GM21381 (cell line): Measurements from ENCODE around the gene OGT.
"Not testable (repeated sequence)": the region's sequence is repeated elsewhere in the genome, so short reads cannot be mapped to it uniquely, and the experiment has no call there.

Source experiments
- ATAC-seq: cut with Tn5 transposase; IDR thresholded peaks from one replicate; pipeline ENCODE4 v1.9.1; 2021; ENCODE audit warnings: mild to moderate bottlenecking, moderate library complexity; ENCODE audit not compliant: unreplicated experiment

The OGT gene

GRCh38 chrX:71532753-71533425 lies at the start of gene OGT:
Gene OGT, plus strand, starts transcription at chrX:71533104. Its CDS starts 196 bp downstream, at chrX:71533300.
- peak; percentile 82 for ATAC-seq

- no peak for ATAC-seq
These were observed 45.1 kb upstream of the OGT start for GRCh38 chrX:71487814-71488213.

DNA sequence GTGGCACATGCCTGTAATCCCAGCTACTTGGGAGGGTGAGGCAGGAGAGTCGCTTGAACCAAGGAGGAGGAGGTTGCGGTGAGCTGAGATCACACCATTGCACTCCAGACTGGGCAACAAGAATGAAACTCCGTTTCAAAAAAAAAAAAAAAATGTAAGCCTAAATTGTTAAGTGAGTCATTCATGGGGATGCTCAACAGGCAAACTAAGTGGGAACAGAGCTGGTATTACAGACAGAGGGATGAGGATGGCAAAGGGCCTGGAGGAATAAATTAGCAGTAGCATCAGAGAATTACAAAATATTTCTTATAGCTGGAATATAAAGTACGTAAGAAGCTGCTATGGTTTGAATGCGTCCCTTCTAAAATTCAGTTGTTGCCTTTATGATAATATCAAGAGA lies 43.4 kb upstream of the OGT start:
- ATAC-seq: no peak

DNA sequence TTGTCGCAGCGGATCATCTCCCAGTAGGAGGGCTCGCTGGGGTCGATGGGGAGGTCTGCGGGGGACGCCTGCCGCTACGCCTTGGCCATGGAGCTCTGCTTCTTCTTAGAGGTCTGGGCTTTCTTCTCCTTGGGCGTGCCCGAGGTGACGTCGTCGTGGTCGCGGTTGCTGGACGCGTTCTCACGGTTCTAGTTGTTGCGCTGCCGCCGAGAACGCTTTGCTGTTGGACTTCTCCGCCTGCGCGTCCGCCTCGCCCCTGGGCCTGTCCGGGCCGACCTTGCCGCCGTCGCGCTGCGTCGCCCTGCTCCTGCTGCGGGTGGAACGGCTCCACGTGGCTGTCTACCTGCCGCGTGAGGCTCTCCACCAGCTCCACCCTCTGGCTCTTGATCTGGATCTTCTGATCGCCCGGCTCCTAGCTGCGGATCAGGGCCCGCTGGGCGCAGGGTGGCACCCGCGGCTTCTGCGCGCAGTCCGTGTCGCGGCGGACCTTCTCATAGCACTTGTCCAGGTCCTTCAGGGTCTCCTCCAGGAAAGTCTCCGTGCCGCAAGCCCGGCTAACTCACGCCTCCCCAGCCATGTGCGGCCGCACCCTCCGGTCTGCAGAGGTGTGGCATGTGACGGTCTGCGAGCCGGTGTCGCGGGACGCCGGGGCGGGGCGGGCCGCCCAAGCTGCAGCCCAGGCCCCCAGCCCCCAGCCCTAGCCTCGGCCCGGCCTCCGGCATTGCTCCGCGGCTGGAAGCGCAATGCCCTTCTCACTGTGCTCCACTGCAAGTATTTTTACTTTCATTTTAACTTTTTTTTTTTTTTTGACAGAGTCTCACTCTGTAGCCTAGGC lies 40.5 kb upstream of the OGT start:
- ATAC-seq: peak; percentile 54

- ATAC-seq: no peak
These were observed 39.7 kb upstream of the OGT start for GRCh38 chrX:71493111-71493613.

GRCh38 chrX:71495979-71496378 lies 36.9 kb upstream of the OGT start:
- ATAC-seq: not testable (repeated sequence)

GRCh38 chrX:71496476-71496875 lies 36.4 kb upstream of the OGT start:
- no peak for ATAC-seq

DNA sequence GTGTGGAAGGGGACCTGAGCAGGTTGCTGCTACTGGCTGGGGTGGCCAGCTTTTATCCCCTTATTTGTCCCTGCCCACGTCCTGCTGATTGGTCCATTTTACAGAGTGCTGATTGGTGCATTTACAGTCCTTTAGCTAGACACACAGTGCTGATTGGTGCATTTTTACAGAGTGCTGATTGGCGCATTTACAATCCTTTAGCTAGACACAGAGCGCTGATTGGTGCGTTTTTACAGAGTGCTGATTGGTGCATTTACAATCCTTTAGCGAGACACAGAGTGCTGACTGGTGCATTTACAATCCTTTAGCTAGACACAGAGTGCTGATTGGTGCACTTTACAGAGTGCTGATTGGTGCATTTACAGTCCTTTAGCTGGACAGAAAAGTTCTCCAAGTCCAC lies 30.8 kb upstream of the OGT start:
- not testable (repeated sequence) for ATAC-seq

- ATAC-seq: no peak
These were observed 28.6 kb upstream of the OGT start for GRCh38 chrX:71504346-71504745.

DNA sequence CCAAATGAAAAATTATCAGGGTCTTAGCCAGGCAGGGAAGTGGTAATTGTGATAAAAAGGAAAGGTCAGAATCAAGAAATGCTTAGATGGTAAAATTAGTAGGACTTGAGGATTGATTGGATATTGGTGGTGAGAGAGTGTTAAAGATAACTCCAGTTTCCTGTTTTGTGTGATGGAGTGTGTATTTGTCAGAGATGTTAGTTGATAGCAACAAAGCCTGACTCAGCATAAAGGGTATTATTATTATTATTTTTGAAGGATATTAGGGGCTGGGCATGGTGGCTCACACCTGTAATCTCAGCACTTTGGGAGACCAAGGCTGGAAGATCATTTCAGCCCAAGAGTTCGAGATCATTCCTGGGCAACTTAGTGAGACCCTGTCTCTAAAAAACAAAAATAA lies 23.6 kb upstream of the OGT start:
- ATAC-seq: no peak

- ATAC-seq: no peak
These were observed 22.7 kb upstream of the OGT start for GRCh38 chrX:71510161-71510560.

- not testable (repeated sequence) for ATAC-seq
These were observed 19.2 kb upstream of the OGT start for GRCh38 chrX:71513731-71514130.

- ATAC-seq: no peak
These were observed 18.4 kb upstream of the OGT start for GRCh38 chrX:71514367-71515037.

DNA sequence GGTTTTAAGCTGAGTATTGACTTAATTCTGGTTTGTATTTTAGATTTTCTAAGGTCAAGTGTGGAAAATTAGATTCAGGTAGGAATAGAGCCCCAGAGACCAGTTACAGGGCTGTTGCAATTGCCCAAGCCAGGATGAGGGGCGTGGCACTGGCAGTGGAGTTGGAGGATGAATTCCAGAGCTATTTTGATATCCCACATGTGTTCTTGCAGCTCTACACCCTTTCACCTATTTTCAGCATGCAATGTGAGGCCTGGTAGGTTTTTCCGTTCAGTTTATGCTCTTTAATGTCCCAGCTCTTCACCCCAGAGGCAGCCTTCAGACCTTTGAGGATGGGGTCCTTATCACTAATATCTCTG lies 17.9 kb upstream of the OGT start:
- ATAC-seq: no peak

DNA sequence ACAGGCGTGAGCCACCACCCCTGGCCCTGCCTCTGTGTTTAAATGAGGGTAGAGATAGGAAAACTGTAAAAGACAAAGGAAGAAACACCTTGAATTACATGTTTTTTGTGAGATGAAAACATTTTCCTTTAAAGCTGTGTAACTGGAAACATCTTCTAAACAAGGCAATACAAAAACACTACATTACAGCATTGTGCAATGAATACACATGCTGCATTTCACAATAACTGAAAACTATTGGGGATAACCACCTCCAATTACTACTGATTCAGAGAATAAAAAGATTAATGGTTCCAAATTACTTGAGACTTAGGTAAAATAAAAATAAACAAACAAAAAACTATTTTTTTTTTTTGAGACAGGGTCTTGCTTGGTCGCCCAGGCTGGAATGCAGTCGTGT lies 7.6 kb upstream of the OGT start:
- no peak for ATAC-seq

DNA sequence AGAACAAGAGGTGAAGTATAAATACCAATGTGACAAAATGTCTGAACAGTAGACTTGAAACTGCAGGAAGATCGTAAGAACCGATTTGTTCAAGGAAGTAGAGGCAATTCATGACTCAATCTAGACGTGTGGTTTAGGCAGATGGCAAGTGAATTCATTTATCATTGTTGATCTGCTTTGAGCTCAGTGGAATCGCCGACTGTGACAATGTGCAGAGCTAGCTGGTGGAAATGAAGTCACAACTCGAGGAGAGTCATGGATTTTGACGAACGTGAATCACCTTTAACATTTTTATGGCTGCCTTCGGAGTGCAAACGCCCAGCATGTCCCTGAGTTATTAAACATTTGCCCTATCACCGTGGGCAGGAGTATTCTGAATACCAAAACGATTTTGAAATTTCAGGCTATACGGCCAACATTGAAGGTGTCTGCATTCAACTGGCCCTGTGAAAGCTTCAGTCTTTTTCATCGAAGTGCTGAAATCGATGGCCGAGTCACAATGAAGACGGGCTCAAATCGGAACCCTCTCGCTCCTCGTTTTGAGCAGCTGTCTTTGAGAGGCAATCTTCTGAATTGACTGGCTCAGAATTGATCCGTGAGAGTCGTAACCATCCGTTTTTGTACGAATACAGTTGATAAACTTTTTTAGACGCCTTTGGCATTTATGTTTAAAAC lies 689 bp upstream of the OGT start:
- ATAC-seq: no peak

DNA sequence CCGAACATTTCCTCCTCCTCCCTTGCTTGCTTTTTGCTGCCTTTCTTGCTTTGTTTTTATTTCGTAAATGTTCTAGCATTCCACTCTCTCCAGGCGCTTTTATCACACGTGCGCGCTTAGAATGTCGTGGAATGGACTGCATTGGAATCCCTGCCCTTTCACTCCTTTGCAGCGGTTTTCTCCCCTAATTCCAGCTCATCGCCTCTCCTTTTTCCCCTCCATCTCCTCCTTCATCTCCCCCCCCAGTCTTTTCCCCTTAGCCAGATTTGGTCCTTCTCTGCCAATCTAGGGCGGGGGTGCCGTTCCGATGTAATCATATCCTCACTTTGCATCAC lies 579 bp downstream of the OGT start:
- ATAC-seq: no peak

GRCh38 chrX:71533851-71534561 lies 1.1 kb downstream of the OGT start:
- ATAC-seq: no peak

DNA sequence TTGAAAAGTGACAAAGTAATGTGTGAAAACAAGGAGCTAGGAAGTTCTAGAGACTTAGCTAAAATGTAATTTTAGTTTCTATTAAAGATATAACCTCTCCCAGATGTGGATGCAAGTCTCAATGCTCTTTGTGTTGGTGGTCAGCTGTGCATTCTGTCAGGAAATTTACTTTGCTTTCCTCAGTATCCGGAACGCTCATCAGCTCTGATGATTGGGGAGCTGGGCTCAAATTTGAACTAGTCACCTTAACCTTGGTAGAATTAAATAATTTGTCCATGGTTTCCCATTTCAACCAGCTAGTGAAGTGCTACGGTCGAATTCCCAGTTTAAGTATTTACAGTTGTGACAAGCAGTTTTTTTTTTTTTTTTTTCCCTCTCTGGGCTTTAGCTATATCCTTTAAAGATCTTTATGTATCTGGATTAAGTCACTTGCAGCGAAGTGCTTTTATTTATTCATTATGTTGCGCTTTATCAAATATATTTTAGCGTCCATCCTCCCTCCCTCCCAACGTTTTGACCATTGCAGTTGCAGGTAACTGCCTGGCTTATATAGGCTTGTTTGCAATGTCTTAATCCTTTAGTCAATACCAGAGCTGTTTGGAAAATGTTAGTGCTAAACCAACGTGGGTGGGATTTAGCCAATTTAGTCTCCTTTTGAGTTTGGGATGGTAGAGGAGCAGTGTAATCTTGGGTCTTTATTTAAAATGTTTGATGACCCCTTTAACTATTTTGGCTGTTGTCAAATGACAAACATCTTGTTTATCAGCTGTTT lies 2.1 kb downstream of the OGT start:
- ATAC-seq: no peak

GRCh38 chrX:71536285-71536684 lies 3.4 kb downstream of the OGT start:
- no peak for ATAC-seq
